Breast epithelium (tissue), 3 donors: ENCODE measurements around the gene BCL2L13.

Experiments
- POLR2A ChIP-seq: fragments of 450-650 bp; IDR thresholded peaks from one replicate; pipeline ENCODE4 v1.6.1; 2016; ENCODE audit warnings: antibody characterized with exemption, mild to moderate bottlenecking, moderate library complexity
- TF ChIP-seq, protein P1 (sequence below), 3 donors: fragments of 450-650 bp; IDR thresholded peaks; one replicate each; pipeline ENCODE4 v1.5.1; 2016 to 2017; ENCODE audit warnings: antibody characterized with exemption in 3 of 3, mild to moderate bottlenecking in 3 of 3, moderate library complexity in 3 of 3

DNA sequence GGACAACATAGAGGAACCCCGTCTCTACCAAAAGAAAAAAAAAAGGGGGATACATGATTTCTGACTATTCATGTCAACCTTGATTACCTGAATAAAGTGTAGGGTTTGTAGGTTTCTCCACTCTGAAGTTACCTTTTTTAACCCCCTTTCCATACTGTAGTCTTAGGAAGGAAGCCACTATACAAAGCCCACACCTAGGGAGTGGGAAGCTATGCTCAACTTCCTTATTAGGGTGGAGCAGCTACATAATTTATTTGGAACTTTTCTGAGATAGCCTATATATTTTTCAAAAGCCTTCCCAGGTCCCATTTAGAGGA, 9.4 kb upstream of the BCL2L13 start:
- no peak for TF ChIP-seq POLR2A
- TF ChIP-seq, protein P1, sequence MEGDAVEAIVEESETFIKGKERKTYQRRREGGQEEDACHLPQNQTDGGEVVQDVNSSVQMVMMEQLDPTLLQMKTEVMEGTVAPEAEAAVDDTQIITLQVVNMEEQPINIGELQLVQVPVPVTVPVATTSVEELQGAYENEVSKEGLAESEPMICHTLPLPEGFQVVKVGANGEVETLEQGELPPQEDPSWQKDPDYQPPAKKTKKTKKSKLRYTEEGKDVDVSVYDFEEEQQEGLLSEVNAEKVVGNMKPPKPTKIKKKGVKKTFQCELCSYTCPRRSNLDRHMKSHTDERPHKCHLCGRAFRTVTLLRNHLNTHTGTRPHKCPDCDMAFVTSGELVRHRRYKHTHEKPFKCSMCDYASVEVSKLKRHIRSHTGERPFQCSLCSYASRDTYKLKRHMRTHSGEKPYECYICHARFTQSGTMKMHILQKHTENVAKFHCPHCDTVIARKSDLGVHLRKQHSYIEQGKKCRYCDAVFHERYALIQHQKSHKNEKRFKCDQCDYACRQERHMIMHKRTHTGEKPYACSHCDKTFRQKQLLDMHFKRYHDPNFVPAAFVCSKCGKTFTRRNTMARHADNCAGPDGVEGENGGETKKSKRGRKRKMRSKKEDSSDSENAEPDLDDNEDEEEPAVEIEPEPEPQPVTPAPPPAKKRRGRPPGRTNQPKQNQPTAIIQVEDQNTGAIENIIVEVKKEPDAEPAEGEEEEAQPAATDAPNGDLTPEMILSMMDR (IDR thresholded peaks at IDR 0.05): no peak
